HG02798 (cell line): ENCODE results near the gene ALDH8A1.
A peak's percentile ranks its signal among the peaks of the same experiment; 100 is the strongest.

ENCODE experiments used
- ATAC-seq: cut with Tn5 transposase; IDR thresholded peaks from one replicate; pipeline ENCODE4 v1.9.1; 2021; ENCODE audit warnings: mild to moderate bottlenecking; ENCODE audit not compliant: unreplicated experiment, poor library complexity

The ALDH8A1 gene

GRCh38 chr6:134954272-134955000 is 4.5 kb upstream of the ALDH8A1 start:
- no peak for ATAC-seq

- ATAC-seq, result no peak
Measured at GRCh38 chr6:134951494-134952263, 1.8 kb upstream of the ALDH8A1 start.

- ATAC-seq, result no peak
Measured at GRCh38 chr6:134950482-134950881, 581 bp upstream of the ALDH8A1 start.

GRCh38 chr6:134948691-134949090 is 1.2 kb downstream of the ALDH8A1 start:
- no peak for ATAC-seq

- ATAC-seq, result no peak
Measured at GRCh38 chr6:134948142-134948541, 1.8 kb downstream of the ALDH8A1 start.

- ATAC-seq, result no peak
Measured at GRCh38 chr6:134945045-134945444, 4.9 kb downstream of the ALDH8A1 start.

GRCh38 chr6:134943522-134944111 is 6.3 kb downstream of the ALDH8A1 start:
- no peak for ATAC-seq

GRCh38 chr6:134938896-134939295 is 11.0 kb downstream of the ALDH8A1 start:
- ATAC-seq, result peak; percentile 81

- no peak for ATAC-seq
Measured at GRCh38 chr6:134937426-134937825, 12.5 kb downstream of the ALDH8A1 start.

GRCh38 chr6:134936931-134937330 is 13.0 kb downstream of the ALDH8A1 start:
- no peak for ATAC-seq

- no peak for ATAC-seq
Measured at GRCh38 chr6:134936476-134936875, 13.4 kb downstream of the ALDH8A1 start.

GRCh38 chr6:134934793-134935485 is 15.0 kb downstream of the ALDH8A1 start:
- no peak for ATAC-seq

GRCh38 chr6:134932535-134933470 is 17.1 kb downstream of the ALDH8A1 start:
- no peak for ATAC-seq

- ATAC-seq, result no peak
Measured at GRCh38 chr6:134932098-134932497, 17.8 kb downstream of the ALDH8A1 start.

GRCh38 chr6:134930463-134930862 is 19.4 kb downstream of the ALDH8A1 start:
- ATAC-seq, result no peak

GRCh38 chr6:134928151-134928900 is 21.6 kb downstream of the ALDH8A1 start:
- no peak for ATAC-seq

GRCh38 chr6:134925800-134926199 is 24.1 kb downstream of the ALDH8A1 start:
- no peak for ATAC-seq

- no peak for ATAC-seq
Measured at GRCh38 chr6:134921721-134922261, 28.1 kb downstream of the ALDH8A1 start.

GRCh38 chr6:134921276-134921675 is 28.6 kb downstream of the ALDH8A1 start:
- ATAC-seq, result no peak
